ENCODE data around the gene KCNJ15.

The KCNJ15 gene

GRCh38 chr21:38282921-38283320, 26.1 kb downstream of the KCNJ15 start:
- H3K27me3 ChIP-seq (ENCODE audit: low read depth, low read length) = no peaks in the 10 kb centered on the region
- H2AFZ ChIP-seq (ENCODE audit: low read depth, low read length) = no peak overlapping the region
- TF ChIP-seq, protein P1, sequence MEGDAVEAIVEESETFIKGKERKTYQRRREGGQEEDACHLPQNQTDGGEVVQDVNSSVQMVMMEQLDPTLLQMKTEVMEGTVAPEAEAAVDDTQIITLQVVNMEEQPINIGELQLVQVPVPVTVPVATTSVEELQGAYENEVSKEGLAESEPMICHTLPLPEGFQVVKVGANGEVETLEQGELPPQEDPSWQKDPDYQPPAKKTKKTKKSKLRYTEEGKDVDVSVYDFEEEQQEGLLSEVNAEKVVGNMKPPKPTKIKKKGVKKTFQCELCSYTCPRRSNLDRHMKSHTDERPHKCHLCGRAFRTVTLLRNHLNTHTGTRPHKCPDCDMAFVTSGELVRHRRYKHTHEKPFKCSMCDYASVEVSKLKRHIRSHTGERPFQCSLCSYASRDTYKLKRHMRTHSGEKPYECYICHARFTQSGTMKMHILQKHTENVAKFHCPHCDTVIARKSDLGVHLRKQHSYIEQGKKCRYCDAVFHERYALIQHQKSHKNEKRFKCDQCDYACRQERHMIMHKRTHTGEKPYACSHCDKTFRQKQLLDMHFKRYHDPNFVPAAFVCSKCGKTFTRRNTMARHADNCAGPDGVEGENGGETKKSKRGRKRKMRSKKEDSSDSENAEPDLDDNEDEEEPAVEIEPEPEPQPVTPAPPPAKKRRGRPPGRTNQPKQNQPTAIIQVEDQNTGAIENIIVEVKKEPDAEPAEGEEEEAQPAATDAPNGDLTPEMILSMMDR (IDR thresholded peaks at IDR 0.05; ENCODE audit: low read depth, low read length) = no peak
- TF ChIP-seq EZH2phosphoT487 (IDR thresholded peaks at IDR 0.05; ENCODE audit: low read depth) = no peak
- H3K9me3 ChIP-seq (ENCODE audit: insufficient read depth, low read length) = no peaks in the 10 kb centered on the region
- H3K36me3 ChIP-seq (replicated peaks; ENCODE audit: low read depth, low read length) = no peaks in the 10 kb centered on the region
- no peak overlapping the region for H3K27ac ChIP-seq (ENCODE audit: low read length)
- no peaks in the 10 kb centered on the region for H4K20me1 ChIP-seq (ENCODE audit: insufficient read depth, low read length)
- H3K4me2 ChIP-seq (ENCODE audit: low read length) = no peak overlapping the region
- H3K9ac ChIP-seq (ENCODE audit: low read length) = no peak overlapping the region
- H3K4me3 ChIP-seq (ENCODE audit: low read length) = no peak overlapping the region
- no peaks in the 10 kb centered on the region for H3K4me1 ChIP-seq (ENCODE audit: low read length)
- no peaks in the 10 kb centered on the region for H3K79me2 ChIP-seq (ENCODE audit: low read length)

GRCh38 chr21:38284216-38284615, 27.4 kb downstream of the KCNJ15 start:
- Histone ChIP-seq H3K4me1 (ENCODE audit: low read length) (no peaks in the 10 kb centered on the region), H3K36me3 (replicated peaks; ENCODE audit: low read depth, low read length) (no peaks in the 10 kb centered on the region), H3K4me3 (ENCODE audit: low read length) (no peak overlapping the region), H3K4me2 (ENCODE audit: low read length) (no peak overlapping the region), H2AFZ (ENCODE audit: low read depth, low read length) (no peak overlapping the region), H4K20me1 (ENCODE audit: insufficient read depth, low read length) (no peaks in the 10 kb centered on the region), H3K9ac (ENCODE audit: low read length) (no peak overlapping the region), H3K79me2 (ENCODE audit: low read length) (no peaks in the 10 kb centered on the region), H3K9me3 (ENCODE audit: insufficient read depth, low read length) (no peaks in the 10 kb centered on the region), H3K27ac (ENCODE audit: low read length) (no peak overlapping the region), H3K27me3 (ENCODE audit: low read depth, low read length) (no peaks in the 10 kb centered on the region)
- TF ChIP-seq, protein P1 (IDR thresholded peaks at IDR 0.05; ENCODE audit: low read depth, low read length) = no peak
- TF ChIP-seq EZH2phosphoT487 (IDR thresholded peaks at IDR 0.05; ENCODE audit: low read depth) = no peak

- Histone ChIP-seq H3K4me2 (ENCODE audit: low read length) (no peak overlapping the region), H3K9ac (ENCODE audit: low read length) (no peak overlapping the region)
- TF ChIP-seq, protein P1 (IDR thresholded peaks at IDR 0.05; ENCODE audit: low read depth, low read length) = no peak
- TF ChIP-seq EZH2phosphoT487 (IDR thresholded peaks at IDR 0.05; ENCODE audit: low read depth) = no peak
These were observed 30.1 kb downstream of the KCNJ15 start for GRCh38 chr21:38286739-38287471.

GRCh38 chr21:38287476-38287875, 30.7 kb downstream of the KCNJ15 start:
- no peaks in the 10 kb centered on the region for H3K4me1 ChIP-seq (ENCODE audit: low read length)
- no peak overlapping the region for H3K27ac ChIP-seq (ENCODE audit: low read length)
- H3K9me3 ChIP-seq (ENCODE audit: insufficient read depth, low read length) = no peaks in the 10 kb centered on the region
- no peak overlapping the region for H3K9ac ChIP-seq (ENCODE audit: low read length)
- no peaks in the 10 kb centered on the region for H3K27me3 ChIP-seq (ENCODE audit: low read depth, low read length)
- H3K36me3 ChIP-seq (replicated peaks; ENCODE audit: low read depth, low read length) = no peaks in the 10 kb centered on the region
- no peak overlapping the region for H3K4me2 ChIP-seq (ENCODE audit: low read length)
- no peak overlapping the region for H2AFZ ChIP-seq (ENCODE audit: low read depth, low read length)
- H3K79me2 ChIP-seq (ENCODE audit: low read length) = no peaks in the 10 kb centered on the region
- no peaks in the 10 kb centered on the region for H4K20me1 ChIP-seq (ENCODE audit: insufficient read depth, low read length)
- H3K4me3 ChIP-seq (ENCODE audit: low read length) = no peak overlapping the region
- TF ChIP-seq, protein P1 (IDR thresholded peaks at IDR 0.05; ENCODE audit: low read depth, low read length) = no peak
- no peak for TF ChIP-seq EZH2phosphoT487 (IDR thresholded peaks at IDR 0.05; ENCODE audit: low read depth)

More at GRCh38 chr21:38286739-38287471, 30.1 kb downstream of the KCNJ15 start:
- no peak overlapping the region for H3K27ac ChIP-seq (ENCODE audit: low read length)
- H3K9me3 ChIP-seq (ENCODE audit: insufficient read depth, low read length) = no peaks in the 10 kb centered on the region
- no peak overlapping the region for H3K4me3 ChIP-seq (ENCODE audit: low read length)
- no peaks in the 10 kb centered on the region for H3K36me3 ChIP-seq (replicated peaks; ENCODE audit: low read depth, low read length)
- no peaks in the 10 kb centered on the region for H3K79me2 ChIP-seq (ENCODE audit: low read length)
- no peaks in the 10 kb centered on the region for H3K4me1 ChIP-seq (ENCODE audit: low read length)
- no peaks in the 10 kb centered on the region for H4K20me1 ChIP-seq (ENCODE audit: insufficient read depth, low read length)
- no peak overlapping the region for H2AFZ ChIP-seq (ENCODE audit: low read depth, low read length)
- H3K27me3 ChIP-seq (ENCODE audit: low read depth, low read length) = no peaks in the 10 kb centered on the region

Measured in OCI-LY3 (cell line).